GM18858 (cell line): ENCODE measurements around the gene DTX4.
A peak's percentile ranks its signal among the peaks of the same experiment; 100 is the strongest.
"Not testable (repeated sequence)": the region's sequence is repeated elsewhere in the genome, so short reads cannot be mapped to it uniquely, and the experiment has no call there.

Source experiments
- ATAC-seq: cut with Tn5 transposase; IDR thresholded peaks from one replicate; pipeline ENCODE4 v1.9.1; 2021; ENCODE audit not compliant: unreplicated experiment

DTX4 gene

GRCh38 chr11:59171508-59172322, at the start of gene DTX4:
DTX4 (plus strand) TSS chr11:59172132; CDS start chr11:59172596, 464 bp downstream.
- ATAC-seq: peak; percentile 59

- ATAC-seq: peak; percentile 83
These were observed 36.1 kb upstream of the DTX4 start for GRCh38 chr11:59135648-59136461.

GRCh38 chr11:59136551-59136950, 35.4 kb upstream of the DTX4 start:
- not testable (repeated sequence) for ATAC-seq

GRCh38 chr11:59137190-59137589, 34.7 kb upstream of the DTX4 start:
- ATAC-seq: no peak

GRCh38 chr11:59138643-59139042, 33.3 kb upstream of the DTX4 start:
- ATAC-seq: no peak

GRCh38 chr11:59141191-59141590, 30.7 kb upstream of the DTX4 start:
- no peak for ATAC-seq

- no peak for ATAC-seq
These were observed 30.1 kb upstream of the DTX4 start for GRCh38 chr11:59141673-59142460.

GRCh38 chr11:59142530-59143507, 29.1 kb upstream of the DTX4 start, which contains the start of gene FAM111A:
FAM111A (plus strand) TSS chr11:59142856; CDS start chr11:59148873, 6,017 bp downstream.
- ATAC-seq: peak; percentile 57

- ATAC-seq: no peak
These were observed 27.8 kb upstream of the DTX4 start for GRCh38 chr11:59144096-59144495.

GRCh38 chr11:59144579-59145345, 27.2 kb upstream of the DTX4 start:
- ATAC-seq: peak; percentile 45

GRCh38 chr11:59145534-59145933, 26.4 kb upstream of the DTX4 start:
- no peak for ATAC-seq

- ATAC-seq: peak; percentile 51
These were observed 20.2 kb upstream of the DTX4 start for GRCh38 chr11:59151761-59152160.

- peak; percentile 75 for ATAC-seq
These were observed 19.5 kb upstream of the DTX4 start for GRCh38 chr11:59152312-59152951.

- ATAC-seq: no peak
These were observed 17.3 kb upstream of the DTX4 start for GRCh38 chr11:59154610-59155009.

- no peak for ATAC-seq
These were observed 14.5 kb upstream of the DTX4 start for GRCh38 chr11:59157433-59157832.

- ATAC-seq: peak; percentile 95
These were observed 13.5 kb upstream of the DTX4 start for GRCh38 chr11:59158206-59159068.

GRCh38 chr11:59164028-59164427, 7.9 kb upstream of the DTX4 start:
- peak; percentile 44 for ATAC-seq
